IMR-90 (cell line): ENCODE data around the gene INPP5A. TPM values are rescaled to one million over a fixed set of nuclear protein-coding genes. Genes with fewer than 3 reads are reported as not detected.

Experiments used
- ATAC-seq: fragments of 200-7000 bp; cut with Tn5 transposase; 2 replicates; pipeline ENCODE4 v1.9.1; 2020; ENCODE audit warnings: low read depth, mild to moderate bottlenecking, moderate library complexity
- BruUV-seq: library from RNA; stranded (reverse); fragments of 400-500 nt; replicated peaks from 2 replicates; lab custom pipeline; 2021; lab: Mats Ljungman, UMichigan
- CTCF ChIA-PET: fragments of 300-600 bp; formaldehyde crosslinking; extraction: SDS; loops from one replicate; lab custom pipeline; 2021; ENCODE audit warnings: antibody characterized with exemption; lab: Yijun Ruan, JAX
- POLR2A ChIA-PET: fragments of 300-600 bp; sonication (Branson Sonifier 250); formaldehyde crosslinking; loops from one replicate; lab custom pipeline; 2022; ENCODE audit warnings: antibody characterized with exemption; ENCODE audit not compliant: unreplicated experiment; lab: Charles Lee
- DNase-seq: peaks from one replicate; pipeline ENCODE4 v3.0.0; 2013
- H2AFZ ChIP-seq: replicated peaks from 2 replicates; pipeline ENCODE3; 2013; ENCODE audit warnings: low read length, mild to moderate bottlenecking; ENCODE audit not compliant: poor library complexity
- H2AK5ac ChIP-seq: 2 replicates; pipeline ENCODE4 v1.6.1; 2013; ENCODE audit warnings: low read depth, low read length, inconsistent platforms
- H2AK9ac ChIP-seq: replicated peaks from 2 replicates; pipeline ENCODE3; 2013; ENCODE audit warnings: mild to moderate bottlenecking, low read depth, low read length, moderate library complexity; ENCODE audit not compliant: poor library complexity
- H2BK120ac ChIP-seq: 2 replicates; pipeline ENCODE4 v1.6.1; 2013; ENCODE audit warnings: low read depth, low read length, inconsistent platforms
- H2BK15ac ChIP-seq: 3 replicates; pipeline ENCODE4 v1.6.1; 2013; ENCODE audit warnings: low read depth, low read length, inconsistent platforms
- H2BK20ac ChIP-seq: 2 replicates; pipeline ENCODE4 v1.6.1; 2013; ENCODE audit warnings: low read depth, mild to moderate bottlenecking, inconsistent platforms, low read length, moderate library complexity
- H2BK5ac ChIP-seq: 2 replicates; pipeline ENCODE4 v1.6.1; 2013; ENCODE audit warnings: mild to moderate bottlenecking, low read depth, low read length, inconsistent platforms; ENCODE audit not compliant: poor library complexity, severe bottlenecking
- H3K14ac ChIP-seq: replicated peaks from 2 replicates; pipeline ENCODE4 v1.6.1; 2013; ENCODE audit warnings: low read depth, low read length, inconsistent platforms
- H3K18ac ChIP-seq: 2 replicates; pipeline ENCODE4 v1.6.1; 2013; ENCODE audit warnings: low read depth, low read length, control low read depth
- H3K23ac ChIP-seq: 2 replicates; pipeline ENCODE4 v1.6.1; 2013; ENCODE audit warnings: low read depth, low read length, inconsistent platforms
- H3K27ac ChIP-seq: 2 replicates; pipeline ENCODE4 v1.5.1; 2013; ENCODE audit warnings: mild to moderate bottlenecking, control low read depth, low read length; ENCODE audit not compliant: insufficient read depth
- H3K27me3 ChIP-seq: 2 replicates; pipeline ENCODE4 v1.6.1; 2013; ENCODE audit warnings: low read length; ENCODE audit not compliant: control insufficient read depth, insufficient read depth
- H3K36me3 ChIP-seq: 2 replicates; pipeline ENCODE4 v1.6.1; 2013; ENCODE audit warnings: low read length, mixed read lengths; ENCODE audit not compliant: control insufficient read depth, insufficient read depth
- H3K4ac ChIP-seq: 2 replicates; pipeline ENCODE4 v1.6.1; 2013; ENCODE audit warnings: low read depth, low read length, inconsistent platforms
- H3K4me1 ChIP-seq: 2 replicates; pipeline ENCODE4 v1.6.1; 2013; ENCODE audit warnings: low read length, mixed read lengths; ENCODE audit not compliant: control insufficient read depth, insufficient read depth
- H3K4me2 ChIP-seq: 2 replicates; pipeline ENCODE4 v1.6.1; 2013; ENCODE audit warnings: low read depth, mild to moderate bottlenecking, control low read depth, low read length, moderate library complexity
- H3K4me3 ChIP-seq: 2 replicates; pipeline ENCODE4 v1.5.1; 2013; ENCODE audit warnings: low read depth, mild to moderate bottlenecking, control low read depth, low read length, moderate library complexity; ENCODE audit not compliant: insufficient read depth
- H3K56ac ChIP-seq: 2 replicates; pipeline ENCODE4 v1.6.1; 2013; ENCODE audit warnings: low read length, inconsistent platforms; ENCODE audit not compliant: insufficient read depth; ENCODE audit errors: extremely low read depth
- H3K79me1 ChIP-seq, 2 experiments: 2 replicates each; pipeline ENCODE4 v1.6.1; 2013; ENCODE audit warnings: low read length in 2 of 2, inconsistent platforms in 1 of 2, low read depth in 1 of 2
- H3K9ac ChIP-seq: 2 replicates; pipeline ENCODE4 v1.6.1; 2013; ENCODE audit warnings: low read depth, low read length, control low read depth
- H3K9me1 ChIP-seq: 2 replicates; pipeline ENCODE4 v1.6.1; 2013; ENCODE audit warnings: low read length, inconsistent platforms; ENCODE audit not compliant: insufficient read depth
- H3K9me3 ChIP-seq: 2 replicates; pipeline ENCODE4 v1.6.1; 2013; ENCODE audit warnings: low read length; ENCODE audit not compliant: control insufficient read depth, insufficient read depth
- H4K20me1 ChIP-seq: 2 replicates; pipeline ENCODE4 v1.6.1; 2013; ENCODE audit warnings: low read length, inconsistent platforms; ENCODE audit not compliant: insufficient read depth
- H4K5ac ChIP-seq: 2 replicates; pipeline ENCODE4 v1.6.1; 2013; ENCODE audit warnings: mild to moderate bottlenecking, low read depth, low read length, control low read depth
- H4K8ac ChIP-seq, 2 experiments: 2 replicates each; pipeline ENCODE4 v1.6.1; 2013; ENCODE audit warnings: low read depth in 2 of 2, low read length in 2 of 2, control low read depth in 1 of 2, inconsistent platforms in 1 of 2
- H4K91ac ChIP-seq: 2 replicates; pipeline ENCODE4 v1.6.1; 2013; ENCODE audit warnings: low read depth, low read length, inconsistent platforms; ENCODE audit not compliant: insufficient read depth
- BHLHE40 ChIP-seq: fragments of 150-350 bp; IDR thresholded peaks from 2 replicates; pipeline ENCODE4 v1.6.1; 2016; ENCODE audit warnings: mild to moderate bottlenecking, low read depth, low read length
- CHD1 ChIP-seq: IDR thresholded peaks from 2 replicates; pipeline ENCODE4 v1.6.1; 2012; ENCODE audit warnings: low read depth, low read length, improper control_type of control experiment
- CTCF ChIP-seq: conservative IDR thresholded peaks from 2 replicates; pipeline ENCODE4 v1.5.1; 2012; ENCODE audit warnings: mild to moderate bottlenecking, low read depth, low read length, improper control_type of control experiment
- FOS ChIP-seq: fragments of 150-350 bp; IDR thresholded peaks from 2 replicates; pipeline ENCODE4 v1.6.1; 2016; ENCODE audit warnings: low read depth, low read length
- MXI1 ChIP-seq: IDR thresholded peaks from 2 replicates; pipeline ENCODE4 v1.6.1; 2012; ENCODE audit warnings: low read depth, mild to moderate bottlenecking, low read length, moderate library complexity, borderline replicate concordance
- NFE2L2 ChIP-seq: fragments of 150-350 bp; IDR thresholded peaks from 2 replicates; pipeline ENCODE4 v1.6.1; 2016; ENCODE audit warnings: low read depth, mild to moderate bottlenecking, low read length
- POLR2A ChIP-seq: IDR thresholded peaks from 2 replicates; pipeline ENCODE4 v1.6.1; 2012; ENCODE audit warnings: mild to moderate bottlenecking, low read depth, low read length
- RCOR1 ChIP-seq: IDR thresholded peaks from 2 replicates; pipeline ENCODE4 v1.6.1; 2012; ENCODE audit warnings: mild to moderate bottlenecking, low read length, improper control_type of control experiment; ENCODE audit not compliant: insufficient replicate concordance
- SMC3 ChIP-seq: fragments of 150-350 bp; IDR thresholded peaks from 2 replicates; pipeline ENCODE4 v1.6.1; 2016; ENCODE audit warnings: low read depth, mild to moderate bottlenecking, antibody characterized with exemption, low read length, moderate library complexity
- WGBS, 2 experiments: methylation state at CpG; one replicate each; pipeline versions ENCODE4 v1.1.5 to v1.1.7; 2013; ENCODE audit warnings: missing lambda C conversion rate in 2 of 2; ENCODE audit not compliant: insufficient read length in 1 of 2; ENCODE audit errors: extremely low coverage in 2 of 2; 5-methylcytosine and 5-hydroxymethylcytosine counted together
- dilution Hi-C: fragments of 300-500 bp; cut with HindIII; formaldehyde crosslinking; loops from one replicate; pipeline ENCODE4 v1.14.3; 2018; ENCODE audit warnings: low sequenced_read_pairs; ENCODE audit not compliant: unreplicated experiment
- in situ Hi-C: fragments of 300-500 bp; cut with MboI; formaldehyde crosslinking; loops from 3 replicates; pipeline ENCODE4 v1.14.3; 2019; ENCODE audit warnings: low sequenced_read_pairs, inconsistent platforms, mixed read lengths
- intact Hi-C: fragments of 100-400 bp; cut with micrococcal nuclease; formaldehyde crosslinking; loops from 2 replicates; pipeline ENCODE4 v1.10.0; 2022
- polyA plus RNA-seq, 3 experiments: library from polyadenylated mRNA; depleted of rRNA; stranded (reverse); fragments of >200 nt; gene quantifications; 2 replicates each; pipeline ENCODE4 v1.2.3, GENCODE V29; 2012; ENCODE audit warnings: low replicate concordance in 1 of 3
- total RNA-seq: library from RNA; depleted of rRNA; stranded (reverse); fragments of >200 nt; gene quantifications from 2 replicates; pipeline ENCODE4 v1.2.3, GENCODE V29; 2012

The INPP5A gene
- total and polyA plus RNA-seq, 2 of the 4 experiments (the other 2 are of a cell fraction), result 21.4 to 36.7 TPM

- intact Hi-C loops (no loop called here), dilution Hi-C loops (no loop called here), in situ Hi-C loops (no loop called here)
- no peak overlapping the region for H3K4ac ChIP-seq
- no peak overlapping the region for H3K56ac ChIP-seq
- H3K9ac ChIP-seq, result no peak overlapping the region
- no peak overlapping the region for H2BK5ac ChIP-seq
- no peak overlapping the region for H2BK15ac ChIP-seq
- H4K8ac ChIP-seq, result no peak overlapping the region
- H3K14ac ChIP-seq, result no peak overlapping the region
- no peaks in the 10 kb centered on the region for H3K79me1 ChIP-seq
- ATAC-seq (no peak), DNase-seq (no peak)
- CTCF ChIA-PET, result no interaction called here
- 79% methylated on average over 7 of the region's 10 CpGs; no CpG with 5 or more reads in 1 of the 2 experiments for WGBS, 2 experiments
- no peak overlapping the region for H2AFZ ChIP-seq
- no peaks in the 10 kb centered on the region; the same call in 1 of the 2 replicates for H3K4me1 ChIP-seq
- H2AK9ac ChIP-seq, result no peak overlapping the region
- no peak overlapping the region for H4K91ac ChIP-seq
- no peak overlapping the region for H3K27ac ChIP-seq
- no peak overlapping the region for H3K4me2 ChIP-seq
- BruUV-seq, result no TSS peak
- no peak overlapping the region for H4K5ac ChIP-seq
- no peaks in the 10 kb centered on the region for H4K20me1 ChIP-seq
- H2BK120ac ChIP-seq, result no peak overlapping the region
- H3K27me3 ChIP-seq, result peaks cover 7% of the 10 kb centered on the region; the same call in 1 of the 2 replicates
- no peak overlapping the region for H3K4me3 ChIP-seq
- H3K18ac ChIP-seq, result no peak overlapping the region
- no peak overlapping the region for H3K23ac ChIP-seq
- no peak overlapping the region for H2AK5ac ChIP-seq
- H3K9me1 ChIP-seq, result no peaks in the 10 kb centered on the region
- H2BK20ac ChIP-seq, result no peak overlapping the region
- H3K9me3 ChIP-seq, result no peaks in the 10 kb centered on the region; the same call in 1 of the 2 replicates
- H3K36me3 ChIP-seq, result no peaks in the 10 kb centered on the region
- TF ChIP-seq CHD1 (no peak), POLR2A (no peak), RCOR1 (no peak), CTCF (no peak), MXI1 (no peak), FOS (no peak), SMC3 (no peak), BHLHE40 (no peak), NFE2L2 (no peak)
- POLR2A ChIA-PET, result no interaction called here
Observed at GRCh38 chr10:132507409-132507955, 30.1 kb upstream of the INPP5A start.
